Neural crest cell (in vitro differentiated cells): ENCODE measurements around the gene ACVR1. TPM values are rescaled to one million over a fixed set of nuclear protein-coding genes. Genes with fewer than 3 reads are reported as not detected.

Experiments used
- DNase-seq: peaks from one replicate; pipeline ENCODE4 v3.0.0; 2021; ENCODE audit warnings: low read depth, mixed read lengths, low spot score
- H3K27ac Mint-ChIP-seq: one replicate; pipeline ENCODE4 v1.8.0; 2021; ENCODE audit warnings: mild to moderate bottlenecking, mixed read lengths; ENCODE audit not compliant: unreplicated experiment
- H3K27me3 Mint-ChIP-seq: 2 replicates; pipeline ENCODE4 v1.8.0; 2021; ENCODE audit warnings: low read depth, mild to moderate bottlenecking, mixed read lengths
- H3K36me3 Mint-ChIP-seq: 2 replicates; pipeline ENCODE4 v1.8.0; 2021; ENCODE audit warnings: low read depth, mild to moderate bottlenecking, mixed read lengths
- H3K4me1 Mint-ChIP-seq: 2 replicates; pipeline ENCODE4 v1.8.0; 2021; ENCODE audit warnings: mixed read lengths
- H3K4me3 Mint-ChIP-seq: one replicate; pipeline ENCODE4 v1.8.0; 2021; ENCODE audit warnings: mild to moderate bottlenecking, mixed read lengths
- H3K9me3 Mint-ChIP-seq: 2 replicates; pipeline ENCODE4 v1.8.0; 2021; ENCODE audit warnings: mixed read lengths
- CTCF ChIP-seq: fragments of 200-600 bp; sonication (generic); conservative IDR thresholded peaks from 2 replicates; pipeline ENCODE4 v1.5.0; 2021; ENCODE audit warnings: antibody characterized with exemption, mild to moderate bottlenecking
- total RNA-seq: library from RNA; stranded (reverse); gene quantifications from 2 replicates; pipeline ENCODE4 v1.2.1, GENCODE V29; 2021

Gene ACVR1
- total RNA-seq, 1 donor from 2014 or later = 12.5 TPM

GRCh38 chr2:157920736-157921135 is 44.6 kb upstream of the ACVR1 start:
- DNase-seq = no peak
- Mint-ChIP-seq H3K4me1 (no peaks in the 10 kb centered on the region), H3K27me3 (peaks cover 86% of the 10 kb centered on the region), H3K27ac (no peak overlapping the region), H3K9me3 (no peaks in the 10 kb centered on the region), H3K4me3 (no peak overlapping the region), H3K36me3 (no peaks in the 10 kb centered on the region)
- TF ChIP-seq CTCF = no peak

GRCh38 chr2:157919181-157919580 is 43.1 kb upstream of the ACVR1 start:
- no peak for DNase-seq
- TF ChIP-seq CTCF = no peak
- no peaks in the 10 kb centered on the region for H3K36me3 Mint-ChIP-seq
- H3K27ac Mint-ChIP-seq = no peak overlapping the region
- H3K4me3 Mint-ChIP-seq = no peak overlapping the region
- H3K4me1 Mint-ChIP-seq = no peaks in the 10 kb centered on the region
- no peaks in the 10 kb centered on the region for H3K9me3 Mint-ChIP-seq
- peaks cover 86% of the 10 kb centered on the region for H3K27me3 Mint-ChIP-seq

- no peaks in the 10 kb centered on the region for H3K9me3 Mint-ChIP-seq
- peaks cover 86% of the 10 kb centered on the region for H3K27me3 Mint-ChIP-seq
- TF ChIP-seq CTCF = no peak
- no peaks in the 10 kb centered on the region for H3K4me1 Mint-ChIP-seq
- no peak overlapping the region for H3K27ac Mint-ChIP-seq
- H3K36me3 Mint-ChIP-seq = no peaks in the 10 kb centered on the region
- no peak for DNase-seq
- H3K4me3 Mint-ChIP-seq = no peak overlapping the region
These were observed 42.2 kb upstream of the ACVR1 start for GRCh38 chr2:157918319-157918718.

GRCh38 chr2:157911750-157912149 is 35.6 kb upstream of the ACVR1 start:
- peaks cover 72% of the 10 kb centered on the region for H3K27me3 Mint-ChIP-seq
- H3K36me3 Mint-ChIP-seq = no peaks in the 10 kb centered on the region
- DNase-seq = no peak
- no peak overlapping the region for H3K4me3 Mint-ChIP-seq
- no peaks in the 10 kb centered on the region for H3K9me3 Mint-ChIP-seq
- no peak overlapping the region for H3K27ac Mint-ChIP-seq
- TF ChIP-seq CTCF = no peak
- no peaks in the 10 kb centered on the region for H3K4me1 Mint-ChIP-seq

- TF ChIP-seq CTCF = no peak
- DNase-seq = no peak
- no peak overlapping the region for H3K27ac Mint-ChIP-seq
- peaks cover 77% of the 10 kb centered on the region for H3K27me3 Mint-ChIP-seq
- H3K36me3 Mint-ChIP-seq = no peaks in the 10 kb centered on the region
- no peaks in the 10 kb centered on the region for H3K9me3 Mint-ChIP-seq
- no peak overlapping the region for H3K4me3 Mint-ChIP-seq
- no peaks in the 10 kb centered on the region for H3K4me1 Mint-ChIP-seq
These were observed 35.1 kb upstream of the ACVR1 start for GRCh38 chr2:157911246-157911645.

GRCh38 chr2:157905092-157905491 is 29.0 kb upstream of the ACVR1 start:
- Mint-ChIP-seq H3K27ac (no peak overlapping the region), H3K4me1 (no peaks in the 10 kb centered on the region), H3K9me3 (no peaks in the 10 kb centered on the region), H3K4me3 (no peak overlapping the region), H3K36me3 (no peaks in the 10 kb centered on the region), H3K27me3 (peaks cover 44% of the 10 kb centered on the region)
- DNase-seq = no peak
- no peak for TF ChIP-seq CTCF
